Upper lobe of left lung (tissue), 4 donors: ENCODE measurements around the gene CYLD.

ENCODE experiments used
- EP300 ChIP-seq, 4 donors: sonication (generic); formaldehyde crosslinking; IDR thresholded peaks; one replicate each; pipeline ENCODE4 v1.5.1; 2017; ENCODE audit warnings: antibody characterized with exemption in 4 of 4, control low read depth in 2 of 4
- POLR2A ChIP-seq, 4 donors: fragments of 450-650 bp; IDR thresholded peaks; one replicate each; pipeline ENCODE4 v1.5.1; 2016 to 2017; ENCODE audit warnings: antibody characterized with exemption in 4 of 4, mild to moderate bottlenecking in 2 of 4
- POLR2AphosphoS5 ChIP-seq, 2 donors: sonication (generic); formaldehyde crosslinking; IDR thresholded peaks; one replicate each; pipeline ENCODE4 v1.5.1; 2017; ENCODE audit warnings: antibody characterized with exemption in 2 of 2
- TF ChIP-seq, protein P1 (sequence below), 6 experiments: fragments of 450-650 bp in 4 of 6; fragments of 200-600 bp in 2 of 6; sonication (generic) in 2 of 6; IDR thresholded peaks; one replicate each; pipeline ENCODE4 v1.5.1; 2016 to 2019; ENCODE audit warnings: antibody characterized with exemption in 6 of 6

DNA sequence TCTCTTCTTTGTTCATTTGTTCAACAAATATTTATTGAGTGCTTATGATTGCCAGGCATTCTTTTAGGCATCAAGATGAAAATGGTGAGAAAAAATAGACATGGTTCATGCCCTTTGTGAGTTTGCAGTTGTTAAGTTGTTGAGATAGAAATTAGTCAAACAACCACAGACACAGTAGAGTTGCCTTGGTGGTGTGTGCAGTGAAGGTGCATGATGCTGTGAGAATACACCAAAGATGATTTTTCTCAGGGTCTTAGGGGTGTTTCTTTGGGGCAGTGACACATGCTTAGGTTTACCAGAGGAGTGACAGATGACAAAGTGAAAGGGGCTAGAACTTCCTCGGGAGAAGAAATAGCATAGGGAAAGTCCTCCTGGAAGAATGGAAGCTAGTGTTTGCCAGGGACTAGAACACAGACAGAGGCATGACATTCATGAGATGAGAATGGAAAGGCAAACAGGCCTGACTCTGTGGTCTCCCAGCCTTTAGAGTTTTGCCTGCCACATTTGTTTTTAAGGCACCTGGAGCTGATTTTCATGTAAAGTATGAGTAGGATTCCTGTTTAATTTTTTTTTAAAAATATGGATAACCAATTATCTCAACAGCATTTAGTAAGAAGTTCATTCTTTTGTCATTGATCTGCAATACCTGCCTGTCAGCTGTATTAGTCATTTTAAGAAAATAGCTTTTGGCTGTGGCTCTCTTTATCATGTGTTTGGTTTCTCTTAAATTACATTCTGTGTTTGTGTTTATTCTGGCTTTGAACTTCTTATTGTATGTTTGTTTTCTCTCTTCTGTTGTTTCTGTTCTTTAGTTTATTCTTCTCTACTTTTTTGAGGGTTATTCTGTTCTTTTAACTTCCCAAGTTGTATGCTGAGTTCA is 36.6 kb downstream of the CYLD start:
- TF ChIP-seq, protein P1, sequence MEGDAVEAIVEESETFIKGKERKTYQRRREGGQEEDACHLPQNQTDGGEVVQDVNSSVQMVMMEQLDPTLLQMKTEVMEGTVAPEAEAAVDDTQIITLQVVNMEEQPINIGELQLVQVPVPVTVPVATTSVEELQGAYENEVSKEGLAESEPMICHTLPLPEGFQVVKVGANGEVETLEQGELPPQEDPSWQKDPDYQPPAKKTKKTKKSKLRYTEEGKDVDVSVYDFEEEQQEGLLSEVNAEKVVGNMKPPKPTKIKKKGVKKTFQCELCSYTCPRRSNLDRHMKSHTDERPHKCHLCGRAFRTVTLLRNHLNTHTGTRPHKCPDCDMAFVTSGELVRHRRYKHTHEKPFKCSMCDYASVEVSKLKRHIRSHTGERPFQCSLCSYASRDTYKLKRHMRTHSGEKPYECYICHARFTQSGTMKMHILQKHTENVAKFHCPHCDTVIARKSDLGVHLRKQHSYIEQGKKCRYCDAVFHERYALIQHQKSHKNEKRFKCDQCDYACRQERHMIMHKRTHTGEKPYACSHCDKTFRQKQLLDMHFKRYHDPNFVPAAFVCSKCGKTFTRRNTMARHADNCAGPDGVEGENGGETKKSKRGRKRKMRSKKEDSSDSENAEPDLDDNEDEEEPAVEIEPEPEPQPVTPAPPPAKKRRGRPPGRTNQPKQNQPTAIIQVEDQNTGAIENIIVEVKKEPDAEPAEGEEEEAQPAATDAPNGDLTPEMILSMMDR (IDR thresholded peaks at IDR 0.05), result no peak
- TF ChIP-seq POLR2AphosphoS5 (IDR thresholded peaks at IDR 0.05), result no peak
- no peak for TF ChIP-seq POLR2A (IDR thresholded peaks at IDR 0.05)
- TF ChIP-seq EP300 (IDR thresholded peaks at IDR 0.05), result no peak
